Fibroblast of mammary gland (primary cell): Measurements from ENCODE around the gene PSME1.

ENCODE experiments used
- DNase-seq: peaks from one replicate; pipeline ENCODE4 v3.0.0-alpha.2; 2010; ENCODE audit warnings: low read depth
- H3K4me3 ChIP-seq: 2 replicates; pipeline ENCODE4 v1.5.1; 2011; ENCODE audit warnings: low read depth, mild to moderate bottlenecking, low read length, moderate library complexity; ENCODE audit not compliant: control insufficient read depth
- CTCF ChIP-seq: conservative IDR thresholded peaks from 2 replicates; pipeline ENCODE4 v1.5.1; 2011; ENCODE audit warnings: low read depth, low read length, inconsistent platforms; ENCODE audit not compliant: control insufficient read depth, insufficient read depth

PSME1 gene

GRCh38 chr14:24151404-24152080, 15.5 kb downstream of the PSME1 start:
- no peak for TF ChIP-seq CTCF
- no peak overlapping the region for H3K4me3 ChIP-seq
- DNase-seq: no peak

GRCh38 chr14:24155100-24155499, 19.1 kb downstream of the PSME1 start:
- DNase-seq: no peak
- H3K4me3 ChIP-seq: no peak overlapping the region
- no peak for TF ChIP-seq CTCF

GRCh38 chr14:24156840-24157239, 20.8 kb downstream of the PSME1 start:
- H3K4me3 ChIP-seq: no peak overlapping the region
- TF ChIP-seq CTCF: no peak
- DNase-seq: no peak

GRCh38 chr14:24157331-24157730, 21.3 kb downstream of the PSME1 start:
- H3K4me3 ChIP-seq: no peak overlapping the region
- TF ChIP-seq CTCF: no peak
- no peak for DNase-seq

GRCh38 chr14:24159777-24160498, 23.9 kb downstream of the PSME1 start:
- TF ChIP-seq CTCF: no peak
- no peak overlapping the region for H3K4me3 ChIP-seq
- DNase-seq: no peak

GRCh38 chr14:24160499-24160849, 24.5 kb downstream of the PSME1 start:
- no peak overlapping the region for H3K4me3 ChIP-seq
- no peak for DNase-seq
- no peak for TF ChIP-seq CTCF
